Mesendoderm (in vitro differentiated cells): Measurements from ENCODE around the gene ARL17B.
"Not testable (repeated sequence)": the region's sequence is repeated elsewhere in the genome, so short reads cannot be mapped to it uniquely, and the experiment has no call there.

Experiments
- DNase-seq: peaks from one replicate; pipeline ENCODE4 v3.0.0; 2013
- H2AK5ac ChIP-seq: 2 replicates; pipeline ENCODE4 v1.6.1; 2013; ENCODE audit warnings: low read length, inconsistent platforms
- H2BK120ac ChIP-seq: 2 replicates; pipeline ENCODE4 v1.6.1; 2013; ENCODE audit warnings: low read depth, mild to moderate bottlenecking, low read length, moderate library complexity, mixed read lengths
- H2BK15ac ChIP-seq: replicated peaks from 2 replicates; pipeline ENCODE4 v1.6.1; 2013; ENCODE audit warnings: low read depth, mild to moderate bottlenecking, moderate library complexity
- H2BK5ac ChIP-seq: 2 replicates; pipeline ENCODE4 v1.6.1; 2013; ENCODE audit warnings: low read length, inconsistent platforms
- H3K18ac ChIP-seq: 2 replicates; pipeline ENCODE4 v1.6.1; 2013; ENCODE audit warnings: mild to moderate bottlenecking, low read length, mixed read lengths
- H3K23ac ChIP-seq: one replicate; pipeline ENCODE4 v1.6.1; 2013; ENCODE audit warnings: low read length
- H3K27ac ChIP-seq: 2 replicates; pipeline ENCODE4 v1.5.1; 2013; ENCODE audit warnings: low read depth, mild to moderate bottlenecking, inconsistent platforms, low read length, moderate library complexity
- H3K27me3 ChIP-seq: 2 replicates; pipeline ENCODE4 v1.6.1; 2013; ENCODE audit warnings: low read length, control low read depth, mild to moderate bottlenecking, inconsistent platforms; ENCODE audit not compliant: insufficient read depth, poor library complexity
- H3K36me3 ChIP-seq: 2 replicates; pipeline ENCODE4 v1.6.1; 2013; ENCODE audit warnings: low read length, inconsistent platforms; ENCODE audit not compliant: control insufficient read depth, insufficient read depth
- H3K4ac ChIP-seq: one replicate; pipeline ENCODE4 v1.6.1; 2013; ENCODE audit warnings: low read depth, mild to moderate bottlenecking, low read length, moderate library complexity
- H3K4me1 ChIP-seq: 2 replicates; pipeline ENCODE4 v1.6.1; 2013; ENCODE audit warnings: low read depth, low read length, inconsistent platforms; ENCODE audit not compliant: control insufficient read depth
- H3K4me2 ChIP-seq: 2 replicates; pipeline ENCODE4 v1.6.1; 2013; ENCODE audit warnings: low read length
- H3K4me3 ChIP-seq: 2 replicates; pipeline ENCODE4 v1.5.1; 2013; ENCODE audit warnings: mild to moderate bottlenecking, low read length
- H3K56ac ChIP-seq: one replicate; pipeline ENCODE4 v1.6.1; 2013; ENCODE audit warnings: low read length
- H3K79me1 ChIP-seq: 2 replicates; pipeline ENCODE4 v1.6.1; 2013; ENCODE audit warnings: low read length, inconsistent platforms
- H3K79me2 ChIP-seq: 2 replicates; pipeline ENCODE4 v1.6.1; 2013; ENCODE audit warnings: mild to moderate bottlenecking, low read length; ENCODE audit not compliant: control insufficient read depth, insufficient read depth
- H3K9ac ChIP-seq: 2 replicates; pipeline ENCODE4 v1.6.1; 2013; ENCODE audit warnings: low read length, inconsistent platforms
- H4K5ac ChIP-seq: one replicate; pipeline ENCODE4 v1.6.1; 2013; ENCODE audit warnings: low read length
- H4K8ac ChIP-seq: one replicate; pipeline ENCODE4 v1.6.1; 2013; ENCODE audit warnings: low read depth, mild to moderate bottlenecking, control low read depth, low read length, moderate library complexity
- WGBS: extraction: QIAGEN DNeasy Blood & Tissue Kit; methylation state at CpG from one replicate; pipeline ENCODE4 v1.1.7; 2013; ENCODE audit warnings: low lambda C conversion rate, missing lambda C conversion rate; ENCODE audit not compliant: insufficient coverage; ENCODE audit errors: extremely low coverage; 5-methylcytosine and 5-hydroxymethylcytosine counted together

ARL17B gene

GRCh38 chr17:46244339-46244913, 117.1 kb downstream of the ARL17B start:
- H3K79me2 ChIP-seq, H3K4me1 ChIP-seq, H3K9ac ChIP-seq, H2AK5ac ChIP-seq, H3K79me1 ChIP-seq, H2BK5ac ChIP-seq, H3K4me2 ChIP-seq, H3K36me3 ChIP-seq, H3K18ac ChIP-seq, H3K4me3 ChIP-seq, H3K23ac ChIP-seq, H3K27me3 ChIP-seq, H3K4ac ChIP-seq, H2BK15ac ChIP-seq, DNase-seq, H3K56ac ChIP-seq, H2BK120ac ChIP-seq, H3K27ac ChIP-seq, H4K5ac ChIP-seq, H4K8ac ChIP-seq: not testable (repeated sequence)
- no CpG with 5 or more reads among the region's 27 CpGs for WGBS

GRCh38 chr17:46243928-46244327, 117.6 kb downstream of the ARL17B start:
- peak; percentile 42 for DNase-seq
- not testable (repeated sequence) for H3K27ac ChIP-seq, H4K8ac ChIP-seq, H3K27me3 ChIP-seq, H2BK5ac ChIP-seq, H4K5ac ChIP-seq, H2AK5ac ChIP-seq, H3K4me2 ChIP-seq, H2BK15ac ChIP-seq, H3K4me3 ChIP-seq, H3K36me3 ChIP-seq, H3K79me2 ChIP-seq, H3K79me1 ChIP-seq, H3K4me1 ChIP-seq, H2BK120ac ChIP-seq, H3K23ac ChIP-seq, H3K4ac ChIP-seq, H3K9ac ChIP-seq, H3K18ac ChIP-seq
- H3K56ac ChIP-seq, result peak overlapping the region; percentile 34
- WGBS, result no CpG with 5 or more reads among the region's 23 CpGs

DNA sequence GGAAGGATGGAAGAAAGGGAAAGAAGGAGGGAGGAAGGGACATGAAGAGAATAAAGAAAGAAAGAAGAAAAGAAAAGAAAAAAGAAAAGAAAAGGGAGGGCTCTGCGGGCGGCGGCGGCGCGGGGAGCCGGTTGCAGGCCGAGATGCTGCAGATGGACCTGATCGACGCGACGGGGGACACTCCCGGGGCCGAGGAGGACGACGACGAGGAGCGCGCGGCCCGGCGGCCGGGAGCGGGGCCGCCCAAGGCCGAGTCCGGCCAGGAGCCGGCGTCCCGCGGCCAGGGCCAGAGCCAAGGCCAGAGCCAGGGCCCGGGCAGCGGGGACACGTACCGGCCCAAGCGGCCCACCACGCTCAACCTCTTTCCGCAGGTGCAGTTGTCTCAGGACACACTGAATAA, 118.1 kb downstream of the ARL17B start:
- not testable (repeated sequence) for DNase-seq, H4K5ac ChIP-seq, H3K4ac ChIP-seq, H3K4me2 ChIP-seq, H3K79me1 ChIP-seq, H3K79me2 ChIP-seq, H2AK5ac ChIP-seq, H4K8ac ChIP-seq, H2BK5ac ChIP-seq, H2BK120ac ChIP-seq, H3K23ac ChIP-seq, H3K56ac ChIP-seq, H3K36me3 ChIP-seq, H3K27me3 ChIP-seq, H3K27ac ChIP-seq, H3K4me1 ChIP-seq, H3K9ac ChIP-seq, H3K18ac ChIP-seq, H3K4me3 ChIP-seq, H2BK15ac ChIP-seq
- no CpG with 5 or more reads among the region's 38 CpGs for WGBS

DNA sequence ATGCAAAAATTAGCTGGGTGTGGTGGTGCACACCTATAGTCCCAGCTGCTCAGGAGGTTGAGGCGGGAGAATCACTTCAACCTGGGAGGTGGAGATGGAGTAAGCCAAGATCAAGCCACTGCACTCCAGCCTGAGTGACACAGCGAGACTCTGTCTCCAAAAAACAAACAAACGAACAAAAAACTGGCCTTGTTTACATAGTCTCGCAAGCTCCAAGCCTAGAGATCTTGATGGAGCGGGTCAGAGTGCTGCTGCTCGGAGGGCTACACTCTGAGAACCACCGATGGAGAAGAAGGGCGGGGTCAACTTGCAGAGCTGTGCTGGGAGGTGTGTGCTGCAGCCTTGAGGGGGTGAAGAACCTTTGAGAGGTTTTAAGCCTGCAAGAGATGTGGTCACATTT, 130.2 kb downstream of the ARL17B start:
- not testable (repeated sequence) for H3K79me2 ChIP-seq, H3K4ac ChIP-seq, H3K4me2 ChIP-seq, H3K56ac ChIP-seq, DNase-seq, H3K27me3 ChIP-seq, H3K79me1 ChIP-seq, H2AK5ac ChIP-seq, H2BK120ac ChIP-seq, H3K27ac ChIP-seq, H3K23ac ChIP-seq, H3K18ac ChIP-seq, H2BK15ac ChIP-seq, H3K36me3 ChIP-seq, H2BK5ac ChIP-seq, H3K4me1 ChIP-seq, H4K5ac ChIP-seq, H4K8ac ChIP-seq, H3K4me3 ChIP-seq, H3K9ac ChIP-seq
- no CpG with 5 or more reads among the region's 8 CpGs for WGBS

DNA sequence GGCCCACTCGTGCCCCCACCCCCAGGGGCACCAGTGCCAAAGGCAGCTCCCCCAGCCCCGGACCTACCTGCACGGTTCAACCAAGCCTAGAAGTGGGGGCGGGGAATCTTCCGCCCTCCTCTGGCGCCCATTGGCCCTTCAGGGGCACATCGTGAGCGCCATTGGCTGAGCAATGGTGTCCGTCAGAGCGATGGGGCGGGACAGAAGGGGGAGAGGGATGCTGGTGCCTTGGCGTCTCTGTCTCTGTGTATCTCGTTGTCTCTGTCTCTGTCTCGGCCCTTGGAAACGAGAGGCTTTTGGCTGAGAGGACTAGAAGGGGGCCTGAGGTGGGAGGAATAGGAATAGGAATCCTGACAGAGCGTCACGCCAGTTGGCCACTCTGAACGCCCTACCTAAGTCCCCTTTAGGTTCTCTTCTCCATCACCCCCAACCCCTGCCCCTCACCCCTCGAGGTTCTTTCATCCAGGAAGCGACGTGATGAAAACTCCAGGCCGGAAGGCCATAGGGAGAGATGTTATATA, 136.2 kb downstream of the ARL17B start:
- Histone ChIP-seq H3K18ac (peak overlapping the region; percentile 93), H3K9ac (peak overlapping the region; percentile 69), H3K4me2 (peak overlapping the region; percentile 52), H3K4ac (peak overlapping the region; percentile 91), H3K4me3 (peak overlapping the region; percentile 44), H3K56ac (peak overlapping the region; percentile 81)
- H3K4me1 ChIP-seq, H3K79me1 ChIP-seq, H3K27me3 ChIP-seq, H3K79me2 ChIP-seq, H2BK120ac ChIP-seq, H3K27ac ChIP-seq, H2AK5ac ChIP-seq, H4K8ac ChIP-seq, H2BK5ac ChIP-seq, H3K36me3 ChIP-seq, H4K5ac ChIP-seq, H2BK15ac ChIP-seq, H3K23ac ChIP-seq: not testable (repeated sequence)
- no CpG with 5 or more reads among the region's 22 CpGs for WGBS
- DNase-seq, result peak; percentile 99

DNA sequence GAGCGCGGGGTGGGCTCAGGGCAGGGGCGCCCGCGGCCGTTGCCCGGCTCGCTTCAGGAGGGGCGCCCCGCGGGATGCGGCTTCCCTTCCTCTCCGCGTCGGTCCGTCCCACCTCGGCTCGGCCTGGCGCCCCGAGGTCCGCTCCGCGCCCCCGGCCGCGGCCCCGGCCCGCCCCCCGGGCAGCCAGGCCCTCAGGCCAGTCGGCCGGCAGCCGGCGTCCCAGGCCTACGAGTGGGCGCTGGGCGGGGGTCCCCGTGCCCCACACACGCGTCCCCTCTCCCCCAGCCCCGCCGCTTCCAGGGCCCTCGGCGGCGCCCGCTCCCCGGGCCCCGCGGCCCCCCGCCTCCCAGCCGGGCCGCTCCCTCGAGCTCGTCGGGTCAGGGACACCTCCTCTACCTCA, 136.7 kb downstream of the ARL17B start:
- H3K4me1 ChIP-seq, DNase-seq, H2BK5ac ChIP-seq, H4K5ac ChIP-seq, H3K4me2 ChIP-seq, H4K8ac ChIP-seq, H3K79me1 ChIP-seq, H3K27ac ChIP-seq, H3K23ac ChIP-seq, H2BK15ac ChIP-seq, H3K79me2 ChIP-seq, H3K27me3 ChIP-seq, H2AK5ac ChIP-seq, H3K36me3 ChIP-seq: not testable (repeated sequence)
- Histone ChIP-seq H3K4ac (peak overlapping the region; percentile 91), H2BK120ac (peak overlapping the region; percentile 48), H3K4me3 (peak overlapping the region; percentile 44), H3K9ac (peak overlapping the region; percentile 69), H3K18ac (peak overlapping the region; percentile 93), H3K56ac (peak overlapping the region; percentile 81)
- no CpG with 5 or more reads among the region's 54 CpGs for WGBS
